ENCODE data around the gene ZC3H7A. TPM values are rescaled to one million over a fixed set of nuclear protein-coding genes. Genes with fewer than 3 reads are reported as not detected.
A peak's percentile ranks its signal among the peaks of the same experiment; 100 is the strongest.

Gene ZC3H7A
- total and polyA plus RNA-seq, 2 of the 8 experiments (the other 6 are each of a cell fraction or from before 2014, with no cell fraction given): 32.0 to 55.9 TPM

DNA sequence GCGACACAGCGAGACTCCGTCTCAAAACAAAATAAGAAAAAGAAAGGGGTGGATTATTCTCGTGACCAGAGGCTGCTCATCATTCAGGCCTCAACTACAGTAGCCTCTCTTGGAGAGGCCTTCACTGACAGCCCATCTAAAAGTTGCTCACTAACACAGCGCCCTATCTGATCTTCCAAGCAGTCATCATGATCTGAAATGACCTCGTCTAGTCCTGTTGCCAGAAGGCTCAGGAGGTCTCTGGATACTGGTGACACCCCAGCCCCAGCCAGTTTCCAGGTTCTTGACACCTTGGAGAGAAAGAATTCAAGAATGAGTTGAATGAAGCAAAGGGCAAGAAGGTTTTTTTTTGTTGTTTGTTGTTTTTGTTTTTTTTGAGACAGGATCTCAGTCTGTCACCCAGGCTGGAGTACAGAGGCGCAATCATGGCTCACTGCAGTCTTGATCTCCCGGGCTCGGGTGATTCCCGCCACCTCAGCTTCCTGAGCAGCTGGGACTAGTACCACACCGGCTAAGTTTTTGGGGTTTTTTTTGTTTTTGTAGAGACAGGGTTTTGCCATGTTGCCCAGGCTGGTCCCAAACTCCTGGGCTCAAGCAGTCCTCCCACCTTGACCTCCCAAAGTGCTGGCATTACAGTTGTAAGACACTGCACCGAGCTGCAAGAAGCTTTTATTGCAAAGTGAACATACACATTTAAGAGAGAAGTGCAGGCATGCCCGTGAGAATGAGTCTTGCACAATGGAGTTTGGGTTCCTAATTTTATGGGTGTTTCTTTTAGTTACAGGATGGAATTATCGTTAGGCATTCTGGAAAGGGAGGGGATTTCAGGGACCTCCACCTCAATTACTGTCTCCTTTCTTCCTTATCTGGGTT, 2.7 kb upstream of the ZC3H7A start:
- Histone ChIP-seq H3K79me2 (ENCODE audit: control insufficient read depth in 1 of 2, insufficient read depth in 2 of 2, low read length in 2 of 2) (peaks cover 8 to 15% of the 10 kb centered on the region in 2 experiments), H3K27ac (ENCODE audit: low read depth, low read length) (no peak overlapping the region; the same call in 1 of the 2 replicates), H3K56ac (replicated peaks; ENCODE audit: insufficient read length, low read depth, low read length) (no peak overlapping the region), H4K91ac (replicated peaks; ENCODE audit: insufficient read length, low read length) (no peak overlapping the region), H4K20me1 (replicated peaks in 1 of 2; ENCODE audit: control insufficient read depth in 1 of 2, insufficient read depth in 2 of 2, low read length in 2 of 2) (peaks cover 0 to 3% of the 10 kb centered on the region in 2 experiments), H2AK5ac (ENCODE audit: low read depth, low read length) (no peak overlapping the region), H2BK120ac (replicated peaks; ENCODE audit: low read depth, low read length) (no peak overlapping the region), H3K23ac (ENCODE audit: insufficient read length) (no peak overlapping the region), H3K14ac (ENCODE audit: insufficient read length) (no peak overlapping the region), H4K5ac (ENCODE audit: insufficient read length, low read depth, low read length) (no peak overlapping the region), H3K9me3 (ENCODE audit: insufficient read depth in 2 of 2, low read depth in 1 of 2, low read length in 1 of 2) (no peaks in the 10 kb centered on the region), H3K4me1 (replicated peaks in 1 of 4; ENCODE audit: control insufficient read depth in 3 of 4, insufficient read depth in 4 of 4, low read length in 3 of 4) (peaks cover 0 to 6% (median 3%) of the 10 kb centered on the region in 4 experiments; a peak in 4 of 7 replicates), H3K4ac (replicated peaks; ENCODE audit: insufficient read length, low read depth, low read length) (no peak overlapping the region), H3K4me2 (ENCODE audit: insufficient read depth in 1 of 2, low read depth in 2 of 2, low read length in 2 of 2) (peak overlapping the region in 1 of 2 experiments; percentile 75; a peak in 1 of 4 replicates), H3K23me2 (ENCODE audit: low read depth, low read length) (peaks cover 4% of the 10 kb centered on the region; the same call in 1 of the 2 replicates), H3K18ac (ENCODE audit: extremely low read depth, low read length) (no peak overlapping the region), H3K9ac (replicated peaks in 1 of 4; ENCODE audit: extremely low read depth in 1 of 4, low read depth in 3 of 4, low read length in 3 of 4) (no peak overlapping the region), H2AFZ (ENCODE audit: low read length) (no peak overlapping the region), H2BK5ac (ENCODE audit: low read depth, low read length) (no peak overlapping the region), H2BK12ac (ENCODE audit: low read depth, low read length) (no peak overlapping the region), H3K79me1 (ENCODE audit: low read depth, low read length) (peaks cover 10% of the 10 kb centered on the region; the same call in 1 of the 2 replicates), H3K27me3 (replicated peaks in 1 of 4; ENCODE audit: control insufficient read depth in 3 of 4, extremely low read depth in 1 of 4, insufficient read depth in 3 of 4, low read length in 3 of 4) (no peaks in the 10 kb centered on the region), H3K4me3 (ENCODE audit: extremely low read depth in 1 of 4, insufficient read depth in 2 of 4, low read depth in 3 of 4, low read length in 4 of 4) (no peak overlapping the region), H2BK20ac (ENCODE audit: low read length) (no peak overlapping the region), H3K36me3 (ENCODE audit: control insufficient read depth in 2 of 4, insufficient read depth in 4 of 4, low read length in 3 of 4) (no peaks in the 10 kb centered on the region; a peak in 1 of 8 replicates), H2BK15ac (ENCODE audit: low read length) (no peak overlapping the region), H4K8ac (ENCODE audit: extremely low read depth, insufficient read depth, low read length) (no peak overlapping the region)
- FAIRE-seq (no peak), DNase-seq (ENCODE audit: low read depth in 1 of 2, low spot score in 2 of 2) (no peak)
- 93% methylated on average over 13 of the region's 14 CpGs; no CpG with 5 or more reads in 1 of the 2 experiments for WGBS, 2 experiments (ENCODE audit: extremely low coverage in 1 of 2, insufficient coverage in 1 of 2, insufficient read length in 1 of 2, insufficient replicate concordance in 2 of 2, low coverage in 1 of 2, low lambda C conversion rate in 2 of 2, missing lambda C conversion rate in 1 of 2)
- POLR2A ChIA-PET (ENCODE audit: partially characterized antibody): interaction anchor here (0.9 kb wide), 1 partner anchor 57 kb away, joined by 3 read pairs; the partner anchor contains the start of gene TXNDC11
- CTCF ChIA-PET (ENCODE audit: partially characterized antibody): interaction anchor here (0.7 to 2.1 kb wide), 5 partner anchors 14 to 144 kb away, joined by 3 to 5 read pairs (median 3); no protein-coding TSS in a partner anchor
- TF ChIP-seq SP4 (IDR thresholded peaks at IDR 0.05; ENCODE audit: low read length): no peak
- no peak for TF ChIP-seq BACH1 (IDR thresholded peaks at IDR 0.05; ENCODE audit: low read length)
- no peak for TF ChIP-seq SIN3A (conservative IDR thresholded peaks at IDR 0.05 in 1 of 2, IDR thresholded peaks at IDR 0.05 in 1 of 2; ENCODE audit: low read depth in 1 of 2, low read length in 2 of 2)
- TF ChIP-seq JUN (IDR thresholded peaks at IDR 0.05; ENCODE audit: low read depth, low read length): no peak
- no peak for TF ChIP-seq SP2 (IDR thresholded peaks at IDR 0.05; ENCODE audit: low read length)
- TF ChIP-seq RNF2 (IDR thresholded peaks at IDR 0.05; ENCODE audit: borderline replicate concordance, low read depth, low read length, missing control alignments, poor library complexity, severe bottlenecking): no peak
- no peak for TF ChIP-seq SP1 (IDR thresholded peaks at IDR 0.05; ENCODE audit: low read depth, low read length)
- TF ChIP-seq HDAC6 (IDR thresholded peaks at IDR 0.05; ENCODE audit: low read depth, low read length): no peak
- TF ChIP-seq CTBP2 (IDR thresholded peaks at IDR 0.05; ENCODE audit: borderline replicate concordance, insufficient read depth, insufficient read length, low read length): no peak
- no peak for TF ChIP-seq CBX8 (IDR thresholded peaks at IDR 0.05; ENCODE audit: borderline replicate concordance, low read depth, low read length)
- no peak for TF ChIP-seq CBX5 (IDR thresholded peaks at IDR 0.05; ENCODE audit: low read depth, low read length)
